IPS-18a (cell line): ENCODE results near the gene SMIM7.

Source experiments
- H3K27ac ChIP-seq: one replicate; pipeline ENCODE4 v1.5.1; 2013; ENCODE audit warnings: low read length
- H3K27me3 ChIP-seq: one replicate; pipeline ENCODE4 v1.6.1; 2013; ENCODE audit warnings: mild to moderate bottlenecking, low read length; ENCODE audit not compliant: control insufficient read depth, insufficient read depth
- H3K36me3 ChIP-seq: one replicate; pipeline ENCODE4 v1.6.1; 2013; ENCODE audit warnings: low read depth, low read length; ENCODE audit not compliant: control insufficient read depth
- H3K4me1 ChIP-seq: one replicate; pipeline ENCODE4 v1.6.1; 2013; ENCODE audit warnings: low read depth, low read length; ENCODE audit not compliant: control insufficient read depth
- H3K4me3 ChIP-seq: one replicate; pipeline ENCODE4 v1.5.1; 2013; ENCODE audit warnings: low read length
- H3K9ac ChIP-seq: one replicate; pipeline ENCODE4 v1.6.1; 2013; ENCODE audit warnings: mild to moderate bottlenecking, low read length, moderate library complexity
- H3K9me3 ChIP-seq: one replicate; pipeline ENCODE4 v1.6.1; 2013; ENCODE audit warnings: low read depth, low read length; ENCODE audit not compliant: control insufficient read depth

The SMIM7 gene

GRCh38 chr19:16659832-16660708 lies at the start of gene SMIM7:
Gene SMIM7 (minus strand): TSS chr19:16660144. CDS start chr19:16660110, 34 bp downstream.
- H3K9me3 ChIP-seq, result no peaks in the 10 kb centered on the region
- peak within 1 kb of the TSS; percentile 96 for H3K4me3 ChIP-seq
- H3K27ac ChIP-seq, result peak within 1 kb of the TSS; percentile 70
- H3K36me3 ChIP-seq, result peaks cover 29% of the 10 kb centered on the region
- H3K27me3 ChIP-seq, result peaks cover 12% of the 10 kb centered on the region
- H3K9ac ChIP-seq, result peak within 1 kb of the TSS; percentile 88
- no peaks in the 10 kb centered on the region for H3K4me1 ChIP-seq

- Histone ChIP-seq H3K9ac (no peak overlapping the region), H3K27ac (no peak overlapping the region), H3K4me3 (no peak overlapping the region)
Observed at GRCh38 chr19:16703677-16704076, 43.7 kb upstream of the SMIM7 start.

GRCh38 chr19:16702123-16702522 lies 42.2 kb upstream of the SMIM7 start:
- no peak overlapping the region for H3K4me3 ChIP-seq
- H3K9ac ChIP-seq, result no peak overlapping the region
- no peaks in the 10 kb centered on the region for H3K9me3 ChIP-seq
- no peaks in the 10 kb centered on the region for H3K36me3 ChIP-seq
- H3K27ac ChIP-seq, result no peak overlapping the region
- H3K4me1 ChIP-seq, result no peaks in the 10 kb centered on the region
- no peaks in the 10 kb centered on the region for H3K27me3 ChIP-seq

More at GRCh38 chr19:16703677-16704076, 43.7 kb upstream of the SMIM7 start:
- no peaks in the 10 kb centered on the region for H3K27me3 ChIP-seq
- no peaks in the 10 kb centered on the region for H3K36me3 ChIP-seq
- H3K4me1 ChIP-seq, result no peaks in the 10 kb centered on the region
- no peaks in the 10 kb centered on the region for H3K9me3 ChIP-seq

GRCh38 chr19:16698914-16699313 lies 39.0 kb upstream of the SMIM7 start:
- Histone ChIP-seq H3K4me1 (no peaks in the 10 kb centered on the region), H3K9ac (no peak overlapping the region), H3K9me3 (no peaks in the 10 kb centered on the region), H3K4me3 (no peak overlapping the region), H3K27me3 (no peaks in the 10 kb centered on the region), H3K27ac (no peak overlapping the region), H3K36me3 (no peaks in the 10 kb centered on the region)

- Histone ChIP-seq H3K27ac (no peak overlapping the region), H3K9me3 (no peaks in the 10 kb centered on the region), H3K36me3 (no peaks in the 10 kb centered on the region), H3K4me3 (no peak overlapping the region), H3K27me3 (no peaks in the 10 kb centered on the region), H3K4me1 (no peaks in the 10 kb centered on the region), H3K9ac (no peak overlapping the region)
Observed at GRCh38 chr19:16688084-16688483, 28.1 kb upstream of the SMIM7 start.

GRCh38 chr19:16684216-16684615 lies 24.3 kb upstream of the SMIM7 start:
- H3K27ac ChIP-seq, result no peak overlapping the region
- no peaks in the 10 kb centered on the region for H3K9me3 ChIP-seq
- no peak overlapping the region for H3K9ac ChIP-seq
- no peak overlapping the region for H3K4me3 ChIP-seq
- no peaks in the 10 kb centered on the region for H3K27me3 ChIP-seq
- H3K36me3 ChIP-seq, result peaks cover 4% of the 10 kb centered on the region
- H3K4me1 ChIP-seq, result no peaks in the 10 kb centered on the region

GRCh38 chr19:16682539-16682938 lies 22.6 kb upstream of the SMIM7 start:
- Histone ChIP-seq H3K4me1 (no peaks in the 10 kb centered on the region), H3K4me3 (no peak overlapping the region), H3K27ac (no peak overlapping the region), H3K9ac (no peak overlapping the region), H3K36me3 (peaks cover 4% of the 10 kb centered on the region), H3K9me3 (no peaks in the 10 kb centered on the region), H3K27me3 (no peaks in the 10 kb centered on the region)

- no peaks in the 10 kb centered on the region for H3K9me3 ChIP-seq
- H3K36me3 ChIP-seq, result peaks cover 4% of the 10 kb centered on the region
- H3K27me3 ChIP-seq, result no peaks in the 10 kb centered on the region
- no peaks in the 10 kb centered on the region for H3K4me1 ChIP-seq
- no peak overlapping the region for H3K9ac ChIP-seq
- H3K27ac ChIP-seq, result no peak overlapping the region
- no peak overlapping the region for H3K4me3 ChIP-seq
Observed at GRCh38 chr19:16679811-16680210, 19.9 kb upstream of the SMIM7 start.

GRCh38 chr19:16678498-16678897 lies 18.6 kb upstream of the SMIM7 start:
- Histone ChIP-seq H3K9me3 (no peaks in the 10 kb centered on the region), H3K4me1 (no peaks in the 10 kb centered on the region), H3K27ac (no peak overlapping the region), H3K9ac (no peak overlapping the region), H3K36me3 (peaks cover 4% of the 10 kb centered on the region), H3K4me3 (no peak overlapping the region), H3K27me3 (no peaks in the 10 kb centered on the region)

- no peaks in the 10 kb centered on the region for H3K9me3 ChIP-seq
- no peaks in the 10 kb centered on the region for H3K27me3 ChIP-seq
- no peaks in the 10 kb centered on the region for H3K4me1 ChIP-seq
- H3K9ac ChIP-seq, result no peak overlapping the region
- no peak overlapping the region for H3K4me3 ChIP-seq
- no peak overlapping the region for H3K27ac ChIP-seq
- peaks cover 4% of the 10 kb centered on the region for H3K36me3 ChIP-seq
Observed at GRCh38 chr19:16677055-16677454, 17.1 kb upstream of the SMIM7 start.

- Histone ChIP-seq H3K9me3 (no peaks in the 10 kb centered on the region), H3K27me3 (no peaks in the 10 kb centered on the region)
Observed at GRCh38 chr19:16676101-16676798, 16.3 kb upstream of the SMIM7 start.

More at GRCh38 chr19:16676101-16676798, 16.3 kb upstream of the SMIM7 start:
- Histone ChIP-seq H3K9ac (no peak overlapping the region), H3K4me1 (no peaks in the 10 kb centered on the region), H3K36me3 (peaks cover 4% of the 10 kb centered on the region), H3K27ac (no peak overlapping the region), H3K4me3 (no peak overlapping the region)
